Chondrocyte (in vitro differentiated cells): ENCODE measurements around the gene SLC17A2. TPM values are rescaled to one million over a fixed set of nuclear protein-coding genes. Genes with fewer than 3 reads are reported as not detected.
"Not testable (repeated sequence)": the region's sequence is repeated elsewhere in the genome, so short reads cannot be mapped to it uniquely, and the experiment has no call there.

Experiments
- DNase-seq: peaks from one replicate; pipeline ENCODE4 v3.0.0; 2021; ENCODE audit warnings: mixed read lengths, low spot score
- H3K27ac Mint-ChIP-seq: one replicate; pipeline ENCODE4 v1.8.0; 2021; ENCODE audit warnings: mild to moderate bottlenecking, moderate library complexity, mixed read lengths; ENCODE audit not compliant: unreplicated experiment
- H3K27me3 Mint-ChIP-seq: 2 replicates; pipeline ENCODE4 v1.8.0; 2021; ENCODE audit warnings: low read depth, mixed read lengths
- H3K36me3 Mint-ChIP-seq: 2 replicates; pipeline ENCODE4 v1.8.0; 2021; ENCODE audit warnings: low read depth, mixed read lengths
- H3K4me1 Mint-ChIP-seq: 2 replicates; pipeline ENCODE4 v1.8.0; 2021; ENCODE audit warnings: low read depth, mild to moderate bottlenecking, mixed read lengths
- H3K4me3 Mint-ChIP-seq: one replicate; pipeline ENCODE4 v1.8.0; 2021; ENCODE audit warnings: mild to moderate bottlenecking, moderate library complexity, mixed read lengths; ENCODE audit not compliant: unreplicated experiment
- H3K9me3 Mint-ChIP-seq: 2 replicates; pipeline ENCODE4 v1.8.0; 2021; ENCODE audit warnings: low read depth, mixed read lengths
- total RNA-seq: library from RNA; stranded (reverse); gene quantifications from 3 replicates; pipeline ENCODE4 v1.2.1, GENCODE V29; 2021
- TF ChIP-seq, protein P1 (sequence below): fragments of 200-600 bp; sonication (generic); IDR thresholded peaks from 2 replicates; pipeline ENCODE4 v1.5.0; 2021; ENCODE audit warnings: antibody characterized with exemption, mild to moderate bottlenecking, moderate library complexity

Gene SLC17A2
- total RNA-seq, 1 donor from 2014 or later: not detected

DNA sequence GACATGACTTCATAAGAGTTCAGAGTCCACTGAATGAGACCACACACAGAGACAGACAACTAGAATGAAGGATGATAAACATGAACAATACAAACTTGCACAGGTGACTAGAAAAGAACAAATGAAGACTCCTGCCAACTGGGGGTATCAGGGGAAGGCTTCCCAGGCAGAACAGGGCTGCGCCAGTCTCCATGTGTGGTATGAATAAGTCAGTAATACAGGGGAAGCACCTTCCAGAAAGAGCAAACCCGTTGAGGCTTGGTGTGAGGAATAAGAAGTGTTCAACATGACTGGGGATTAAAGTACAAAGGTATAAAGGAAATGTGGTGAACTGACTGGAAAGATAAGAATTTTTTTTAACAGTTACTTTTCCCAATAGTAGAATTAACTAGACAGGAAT, 3.7 kb upstream of the SLC17A2 start:
- DNase-seq: no peak
- TF ChIP-seq, protein P1, sequence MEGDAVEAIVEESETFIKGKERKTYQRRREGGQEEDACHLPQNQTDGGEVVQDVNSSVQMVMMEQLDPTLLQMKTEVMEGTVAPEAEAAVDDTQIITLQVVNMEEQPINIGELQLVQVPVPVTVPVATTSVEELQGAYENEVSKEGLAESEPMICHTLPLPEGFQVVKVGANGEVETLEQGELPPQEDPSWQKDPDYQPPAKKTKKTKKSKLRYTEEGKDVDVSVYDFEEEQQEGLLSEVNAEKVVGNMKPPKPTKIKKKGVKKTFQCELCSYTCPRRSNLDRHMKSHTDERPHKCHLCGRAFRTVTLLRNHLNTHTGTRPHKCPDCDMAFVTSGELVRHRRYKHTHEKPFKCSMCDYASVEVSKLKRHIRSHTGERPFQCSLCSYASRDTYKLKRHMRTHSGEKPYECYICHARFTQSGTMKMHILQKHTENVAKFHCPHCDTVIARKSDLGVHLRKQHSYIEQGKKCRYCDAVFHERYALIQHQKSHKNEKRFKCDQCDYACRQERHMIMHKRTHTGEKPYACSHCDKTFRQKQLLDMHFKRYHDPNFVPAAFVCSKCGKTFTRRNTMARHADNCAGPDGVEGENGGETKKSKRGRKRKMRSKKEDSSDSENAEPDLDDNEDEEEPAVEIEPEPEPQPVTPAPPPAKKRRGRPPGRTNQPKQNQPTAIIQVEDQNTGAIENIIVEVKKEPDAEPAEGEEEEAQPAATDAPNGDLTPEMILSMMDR: no peak
- H3K4me1 Mint-ChIP-seq: peaks cover 6% of the 10 kb centered on the region
- no peak overlapping the region for H3K4me3 Mint-ChIP-seq
- peaks cover 5% of the 10 kb centered on the region for H3K27me3 Mint-ChIP-seq
- no peak overlapping the region for H3K27ac Mint-ChIP-seq
- H3K36me3 Mint-ChIP-seq: no peaks in the 10 kb centered on the region
- peaks cover 2% of the 10 kb centered on the region for H3K9me3 Mint-ChIP-seq

DNA sequence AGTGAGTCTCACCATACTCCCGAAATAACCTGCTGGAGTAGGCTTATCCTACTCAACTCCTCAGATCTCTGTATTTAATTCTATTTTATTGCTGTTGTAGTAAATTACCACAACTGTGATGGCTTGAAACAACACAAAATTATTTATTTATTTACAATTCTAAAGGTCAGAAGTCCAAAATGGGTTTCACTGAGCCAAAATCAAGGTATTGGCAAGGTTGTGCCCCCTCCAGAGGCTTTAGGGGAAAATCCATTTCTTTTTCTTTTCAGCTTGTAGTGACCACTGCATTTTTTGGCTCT, 869 bp upstream of the SLC17A2 start:
- Mint-ChIP-seq H3K4me3 (no peak overlapping the region), H3K9me3 (peaks cover 2% of the 10 kb centered on the region), H3K27me3 (peaks cover 2% of the 10 kb centered on the region), H3K27ac (no peak overlapping the region), H3K4me1 (peaks cover 6% of the 10 kb centered on the region), H3K36me3 (no peaks in the 10 kb centered on the region)
- no peak for DNase-seq
- TF ChIP-seq, protein P1: no peak

DNA sequence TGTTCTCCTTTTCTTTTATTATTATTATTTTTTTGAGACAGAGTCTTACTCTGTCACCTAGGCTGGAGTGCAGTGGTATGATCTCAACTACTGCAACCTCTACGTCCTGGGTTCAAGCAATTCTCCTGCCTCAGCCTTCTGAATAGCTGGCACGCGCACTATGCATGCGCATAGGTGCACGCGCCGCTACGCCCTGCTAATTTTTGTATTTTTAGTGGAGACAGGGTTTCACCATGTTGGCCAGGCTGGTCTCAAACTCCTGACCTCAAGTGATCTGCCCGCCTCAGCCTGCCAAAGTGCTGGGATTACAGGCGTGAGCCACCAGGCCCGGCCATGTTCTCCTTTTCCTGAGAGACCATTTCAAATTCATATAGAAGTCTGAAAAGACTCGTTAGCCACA, 706 bp downstream of the SLC17A2 start:
- not testable (repeated sequence) for DNase-seq, H3K27me3 Mint-ChIP-seq, H3K27ac Mint-ChIP-seq, H3K4me3 Mint-ChIP-seq, H3K9me3 Mint-ChIP-seq, H3K4me1 Mint-ChIP-seq, H3K36me3 Mint-ChIP-seq

DNA sequence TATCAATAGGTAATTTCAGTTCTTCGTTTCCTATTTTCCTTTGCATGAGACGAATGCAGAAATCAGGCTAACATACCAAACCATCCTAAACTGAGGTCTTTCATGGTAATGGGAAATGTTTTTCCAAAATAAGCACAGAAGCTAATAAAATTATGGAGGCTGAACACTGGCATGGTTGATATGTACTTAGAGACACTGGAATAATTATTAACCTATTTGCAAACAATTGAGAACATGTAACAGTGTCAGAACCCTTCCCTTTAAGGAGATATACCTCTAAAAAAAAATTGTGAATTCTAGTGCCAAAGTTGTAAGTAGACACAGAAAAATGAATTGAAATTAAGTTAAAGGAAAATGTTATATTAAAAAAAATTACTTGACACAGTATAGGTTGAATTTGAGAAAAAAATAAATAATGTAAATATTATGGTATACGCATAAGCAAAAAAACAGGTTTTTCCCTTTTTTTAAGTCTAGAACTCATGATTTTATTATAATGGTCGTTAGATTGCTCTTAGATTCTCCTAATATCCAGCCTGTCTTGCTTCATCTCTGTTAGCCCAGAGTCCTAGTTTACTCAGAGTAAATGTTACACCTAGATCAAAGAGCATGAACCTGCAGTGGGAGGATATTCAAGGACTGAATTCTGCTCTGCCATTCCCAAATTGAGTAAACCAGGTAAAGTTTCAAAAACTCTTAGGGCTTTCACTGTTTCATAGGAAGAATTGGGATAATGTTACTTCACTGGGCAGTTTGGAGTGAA, 1.7 kb downstream of the SLC17A2 start:
- Mint-ChIP-seq H3K27me3 (no peaks in the 10 kb centered on the region), H3K27ac (no peak overlapping the region), H3K4me1 (no peaks in the 10 kb centered on the region), H3K4me3 (no peak overlapping the region), H3K9me3 (no peaks in the 10 kb centered on the region), H3K36me3 (no peaks in the 10 kb centered on the region)
- TF ChIP-seq, protein P1: no peak
- no peak for DNase-seq

DNA sequence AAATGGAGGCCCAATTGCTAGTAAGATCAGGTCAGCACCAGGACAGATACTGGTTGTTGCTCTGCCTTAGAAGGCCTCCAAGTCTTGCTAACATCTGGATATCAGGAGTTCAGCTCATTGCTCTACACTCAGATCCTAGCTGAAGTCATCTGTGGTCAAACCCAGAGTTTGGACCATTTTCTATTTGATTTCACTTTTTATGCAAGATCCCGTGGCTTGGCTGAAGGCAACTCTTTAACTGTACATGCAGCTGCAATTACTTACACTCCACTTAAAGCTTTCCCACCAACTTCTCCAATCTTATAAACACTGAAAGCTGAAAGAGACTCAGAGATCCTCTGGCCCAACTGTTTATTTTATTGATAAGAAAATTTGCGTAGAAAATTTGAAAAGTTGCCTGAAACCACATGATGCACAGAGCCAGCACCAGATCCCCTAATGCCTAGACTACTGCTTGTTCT, 2.7 kb downstream of the SLC17A2 start:
- Mint-ChIP-seq H3K4me1 (no peaks in the 10 kb centered on the region), H3K4me3 (no peak overlapping the region), H3K36me3 (no peaks in the 10 kb centered on the region), H3K27ac (no peak overlapping the region), H3K9me3 (no peaks in the 10 kb centered on the region), H3K27me3 (no peaks in the 10 kb centered on the region)
- DNase-seq: no peak
- TF ChIP-seq, protein P1: no peak

DNA sequence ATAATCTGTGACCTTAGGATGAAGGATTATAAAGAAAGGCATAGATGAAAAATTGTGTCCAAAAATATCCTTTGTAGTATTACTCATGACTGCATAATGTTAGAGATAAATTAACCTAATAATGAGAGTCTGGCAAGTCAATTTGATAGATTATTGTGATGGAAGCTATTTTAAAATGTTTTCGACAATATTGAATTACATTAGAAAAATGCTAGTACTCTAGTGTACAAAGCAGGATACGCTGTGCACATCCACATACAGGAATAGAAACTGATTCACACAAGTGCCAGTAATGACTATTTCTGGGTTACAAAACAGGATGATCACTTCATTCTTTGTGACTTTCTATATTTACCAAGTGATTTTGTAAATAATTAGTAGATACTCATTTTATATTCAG, 3.3 kb downstream of the SLC17A2 start:
- no peaks in the 10 kb centered on the region for H3K9me3 Mint-ChIP-seq
- no peak overlapping the region for H3K4me3 Mint-ChIP-seq
- H3K27me3 Mint-ChIP-seq: no peaks in the 10 kb centered on the region
- H3K27ac Mint-ChIP-seq: no peak overlapping the region
- no peaks in the 10 kb centered on the region for H3K4me1 Mint-ChIP-seq
- no peaks in the 10 kb centered on the region for H3K36me3 Mint-ChIP-seq
- no peak for DNase-seq
- TF ChIP-seq, protein P1: no peak
